Measurements from ENCODE around the gene MAGEF1.

MAGEF1 gene

GRCh38 chr3:184724699-184725098 is 12.8 kb upstream of the MAGEF1 start:
- no peak for DNase-seq

- no peak for DNase-seq
These were observed 7.8 kb upstream of the MAGEF1 start for GRCh38 chr3:184719709-184720108.

GRCh38 chr3:184718431-184718830 is 6.6 kb upstream of the MAGEF1 start:
- DNase-seq = no peak

DNA sequence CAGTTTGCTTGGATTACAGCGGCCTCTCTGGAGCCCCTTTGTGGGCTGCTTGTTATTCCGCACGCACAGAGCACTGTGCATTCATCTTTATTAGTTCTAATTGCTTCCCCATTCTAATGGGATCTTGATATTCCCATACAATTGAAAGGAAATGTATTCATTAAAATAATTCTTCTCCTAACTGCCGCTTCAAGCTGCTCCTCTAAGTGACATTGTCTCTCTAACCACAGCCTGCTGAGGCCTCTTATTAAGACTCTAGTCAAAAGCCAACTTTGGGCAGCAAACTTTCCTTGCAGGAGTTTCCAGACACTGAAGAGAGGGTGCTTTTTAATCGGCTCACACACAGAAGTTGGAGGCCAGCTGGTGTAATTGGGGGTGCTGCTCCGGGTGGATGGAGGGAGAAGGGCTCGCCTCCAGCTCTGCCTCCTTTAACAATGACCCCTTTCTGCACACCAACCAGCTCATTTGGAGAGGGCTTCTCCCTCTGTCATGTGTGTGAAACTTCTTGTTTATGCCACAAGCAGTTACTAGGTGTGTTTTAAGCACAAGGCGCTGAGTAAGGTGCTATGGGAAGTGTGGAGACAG is 5.6 kb upstream of the MAGEF1 start:
- DNase-seq = no peak

- no peak for DNase-seq
These were observed 4.9 kb upstream of the MAGEF1 start for GRCh38 chr3:184716622-184717398.

GRCh38 chr3:184715943-184716621 is 4.2 kb upstream of the MAGEF1 start:
- no peak for DNase-seq

DNA sequence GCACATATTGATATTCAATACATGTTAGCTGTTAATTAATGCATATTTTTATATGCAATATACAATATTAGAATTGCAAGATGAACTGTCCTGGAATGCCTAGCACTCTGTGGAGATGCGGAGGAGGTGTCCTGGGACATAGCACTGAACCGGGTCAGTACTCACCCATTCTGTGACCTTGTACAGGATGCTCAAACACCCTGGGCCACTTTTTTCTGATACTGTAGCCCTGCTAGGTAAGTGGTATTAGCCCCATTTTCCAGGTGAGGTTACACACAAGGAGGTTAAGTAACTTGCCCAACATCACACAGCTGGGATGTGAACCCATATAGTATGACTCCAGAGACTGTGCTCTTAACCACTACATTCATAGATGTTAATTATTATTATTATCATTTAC is 1.7 kb upstream of the MAGEF1 start:
- DNase-seq = no peak

DNA sequence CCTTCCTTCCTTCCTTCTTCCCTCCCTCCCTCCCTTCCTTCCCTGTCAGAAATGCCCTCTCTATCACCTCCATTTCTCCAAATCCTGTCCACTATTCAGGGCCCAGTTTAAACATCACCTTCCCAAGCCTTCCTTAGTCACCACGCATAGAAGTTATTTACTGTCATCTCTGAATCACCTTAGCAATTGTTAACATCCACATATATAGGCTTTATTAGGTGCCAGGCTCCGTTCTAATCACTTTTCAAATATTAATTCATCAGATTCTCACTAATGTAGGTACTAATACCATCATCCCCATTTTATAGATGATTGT is 1.1 kb upstream of the MAGEF1 start:
- no peak for DNase-seq

DNA sequence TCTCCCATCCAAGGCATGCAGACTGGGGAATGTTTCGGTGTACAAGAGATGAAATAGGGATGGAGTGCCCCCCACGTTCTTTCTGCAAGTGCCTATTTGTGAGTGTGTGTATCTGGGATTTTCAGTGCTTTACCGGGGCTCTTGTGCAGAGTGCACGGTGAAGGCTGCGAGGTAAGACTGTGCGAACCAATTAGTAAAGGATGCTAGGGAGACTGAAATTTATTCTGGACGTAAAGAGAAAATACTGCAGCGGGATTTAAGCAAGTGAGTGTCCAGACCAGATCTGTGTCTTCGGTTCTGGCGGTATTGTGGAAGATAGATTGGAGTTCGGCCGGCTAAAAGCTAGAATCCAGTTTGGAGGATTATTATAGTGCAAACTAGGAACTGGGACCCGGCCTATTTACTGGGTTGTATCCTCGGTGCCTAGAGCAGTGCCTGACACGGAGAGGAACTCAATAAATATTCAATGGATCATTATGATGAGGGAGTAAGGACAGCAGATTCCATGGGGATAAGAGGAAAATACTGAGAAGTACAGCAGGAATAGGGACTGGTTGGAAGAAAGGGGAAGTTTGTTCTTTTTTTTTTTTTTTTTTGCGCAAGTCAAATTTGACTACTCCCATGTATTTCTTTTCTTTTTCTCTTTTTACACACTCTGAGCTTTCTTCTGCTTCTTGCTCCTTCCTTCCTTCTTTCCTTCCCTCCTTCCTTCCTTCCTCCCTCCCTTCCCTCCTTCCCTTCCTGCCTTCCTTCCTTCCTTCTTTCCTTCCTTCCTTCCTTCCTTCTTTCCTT is 580 bp upstream of the MAGEF1 start:
- no peak for DNase-seq

- DNase-seq = no peak
These were observed 883 bp downstream of the MAGEF1 start for GRCh38 chr3:184710870-184711492.

DNA sequence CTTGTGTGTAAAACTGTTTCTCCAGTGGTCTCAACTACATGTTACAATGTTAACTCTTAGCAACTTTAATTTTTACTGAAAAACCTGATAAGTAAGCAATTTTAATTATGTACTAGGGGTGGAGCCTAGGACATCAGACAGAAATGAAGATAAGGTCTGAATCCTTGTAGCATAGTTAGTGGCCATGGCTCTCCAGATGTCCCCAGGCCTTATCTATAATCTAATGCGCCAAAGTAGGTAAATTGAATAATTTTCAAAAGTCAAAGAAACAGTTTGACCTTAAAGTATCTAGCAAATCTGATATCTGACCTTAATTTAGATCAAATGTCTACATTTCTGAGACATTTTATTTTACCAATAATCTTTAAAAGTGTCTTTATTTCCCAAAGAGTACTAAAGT is 8.2 kb downstream of the MAGEF1 start:
- DNase-seq = no peak

GRCh38 chr3:184700759-184701158 is 11.1 kb downstream of the MAGEF1 start:
- DNase-seq = no peak

- no peak for DNase-seq
These were observed 14.0 kb downstream of the MAGEF1 start for GRCh38 chr3:184697845-184698244.

- no peak for DNase-seq
These were observed 15.2 kb downstream of the MAGEF1 start for GRCh38 chr3:184696697-184697096.

GRCh38 chr3:184694716-184695115 is 17.1 kb downstream of the MAGEF1 start:
- DNase-seq = no peak

- no peak for DNase-seq
These were observed 17.7 kb downstream of the MAGEF1 start for GRCh38 chr3:184694133-184694665.

GRCh38 chr3:184693011-184693975 is 18.6 kb downstream of the MAGEF1 start:
- DNase-seq = no peak

GRCh38 chr3:184691397-184692231 is 20.2 kb downstream of the MAGEF1 start:
- no peak for DNase-seq

DNA sequence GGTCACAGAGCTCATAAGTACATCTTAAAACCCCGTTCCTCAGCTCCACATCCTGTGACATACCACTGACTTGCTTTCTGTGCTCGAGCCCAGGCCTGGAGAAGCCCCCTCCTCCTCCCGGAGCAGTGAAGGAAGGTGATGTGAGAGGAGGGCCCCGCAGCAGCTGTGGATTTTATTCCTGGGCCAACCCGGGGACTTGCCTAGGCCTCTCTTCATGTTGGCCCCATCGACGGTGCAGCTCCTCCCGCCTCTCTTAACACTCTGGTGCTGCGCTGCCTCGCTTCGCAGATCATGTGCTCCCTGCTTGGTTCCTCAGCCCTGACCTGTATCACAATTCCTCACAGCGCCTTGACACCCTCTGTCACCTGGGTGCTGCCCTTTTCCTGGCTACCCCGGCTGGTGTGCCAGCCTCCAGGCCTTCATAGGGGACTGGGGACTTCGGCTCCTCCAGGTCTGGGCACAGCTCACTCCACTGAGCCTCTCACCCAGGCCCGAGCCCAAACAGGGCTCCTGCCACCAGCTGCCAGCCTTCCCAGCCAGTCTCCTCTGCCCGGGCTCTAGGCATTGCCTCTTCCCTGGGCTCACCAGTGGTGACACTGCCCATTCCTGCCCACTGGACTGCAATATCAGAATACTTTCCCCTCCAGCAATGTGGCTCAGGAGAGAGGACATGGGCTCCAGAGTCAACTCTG is 21.5 kb downstream of the MAGEF1 start:
- no peak for DNase-seq

- no peak for DNase-seq
These were observed 23.0 kb downstream of the MAGEF1 start for GRCh38 chr3:184688882-184689271.
